Neural cell (in vitro differentiated cells): ENCODE measurements around the gene EHD4. TPM values are rescaled to one million over a fixed set of nuclear protein-coding genes. Genes with fewer than 3 reads are reported as not detected.

Experiments used
- H2AFZ ChIP-seq: fragments of 200-600, 300-800 bp; sonication (generic), shearing (Covaris generic); 2 replicates; pipeline ENCODE4 v1.6.0; 2014; ENCODE audit warnings: low read depth, mild to moderate bottlenecking, antibody characterized with exemption, low read length, moderate library complexity
- H3F3A ChIP-seq: fragments of 200-600 bp; shearing (Covaris generic); 2 replicates; pipeline ENCODE4 v1.6.1; 2016; ENCODE audit warnings: mild to moderate bottlenecking, moderate library complexity, mixed read lengths, antibody characterized with exemption, low read length; ENCODE audit not compliant: insufficient read depth, poor library complexity, severe bottlenecking
- H3K27ac ChIP-seq: fragments of 200-600, 300-800 bp; sonication (generic), shearing (Covaris generic); 2 replicates; pipeline ENCODE4 v1.5.1; 2014; ENCODE audit warnings: mild to moderate bottlenecking, low read length, moderate library complexity
- H3K27me3 ChIP-seq: fragments of 300-800, 200-600 bp; sonication (generic), shearing (Covaris generic); 2 replicates; pipeline ENCODE4 v1.6.0; 2014; ENCODE audit warnings: mild to moderate bottlenecking, low read depth, low read length, moderate library complexity; ENCODE audit not compliant: insufficient read depth
- H3K36me3 ChIP-seq: fragments of 300-800, 200-600 bp; sonication (generic), shearing (Covaris generic); 2 replicates; pipeline ENCODE4 v1.5.1; 2014; ENCODE audit warnings: mild to moderate bottlenecking, antibody characterized with exemption, low read length, moderate library complexity; ENCODE audit not compliant: insufficient read depth
- H3K4me2 ChIP-seq: fragments of 300-800, 200-600 bp; sonication (generic), shearing (Covaris generic); 2 replicates; pipeline ENCODE4 v1.6.0; 2014; ENCODE audit warnings: mild to moderate bottlenecking, low read length
- H3K4me3 ChIP-seq: fragments of 300-800, 200-600 bp; sonication (generic), shearing (Covaris generic); 2 replicates; pipeline ENCODE4 v1.5.1; 2014; ENCODE audit warnings: mild to moderate bottlenecking, low read length, moderate library complexity
- H3K79me2 ChIP-seq: fragments of 200-600 bp; shearing (Covaris generic); replicated peaks from 2 replicates; pipeline ENCODE4 v1.6.0; 2014; ENCODE audit warnings: mild to moderate bottlenecking, low read length, moderate library complexity; ENCODE audit not compliant: insufficient read depth
- H3K9ac ChIP-seq: fragments of 300-800, 200-600 bp; sonication (generic), shearing (Covaris generic); 2 replicates; pipeline ENCODE4 v1.6.1; 2016; ENCODE audit warnings: mild to moderate bottlenecking, low read length, mixed read lengths
- H3K9me2 ChIP-seq: fragments of 200-600 bp; shearing (Covaris generic); 2 replicates; pipeline ENCODE4 v1.6.1; 2016; ENCODE audit warnings: mild to moderate bottlenecking, low read length, mixed read lengths; ENCODE audit not compliant: insufficient read depth
- H3K9me3 ChIP-seq: fragments of 200-600, 300-800 bp; sonication (generic), shearing (Covaris generic); 2 replicates; pipeline ENCODE4 v1.6.1; 2016; ENCODE audit warnings: mild to moderate bottlenecking, mixed run types, low read length, moderate library complexity, mixed read lengths
- H4K20me1 ChIP-seq: fragments of 200-600 bp; shearing (Covaris generic); 2 replicates; pipeline ENCODE4 v1.6.1; 2016; ENCODE audit warnings: mild to moderate bottlenecking, mixed run types; ENCODE audit not compliant: insufficient read depth
- EP300 ChIP-seq: fragments of 450-650 bp; conservative IDR thresholded peaks from 2 replicates; pipeline ENCODE4 v1.6.1; 2014; ENCODE audit warnings: antibody characterized with exemption, mild to moderate bottlenecking, moderate library complexity; ENCODE audit not compliant: poor library complexity, severe bottlenecking
- EZH2 ChIP-seq: fragments of 200-600, 300-800 bp; shearing (Covaris generic), sonication (generic); IDR thresholded peaks from 2 replicates; pipeline ENCODE4 v1.6.1; 2014; ENCODE audit warnings: antibody characterized with exemption, low read length, borderline replicate concordance, mild to moderate bottlenecking; ENCODE audit not compliant: insufficient read depth, poor library complexity, severe bottlenecking
- MXI1 ChIP-seq: fragments of 450-650 bp; conservative IDR thresholded peaks from 2 replicates; pipeline ENCODE4 v1.6.1; 2014; ENCODE audit warnings: antibody characterized with exemption, mild to moderate bottlenecking; ENCODE audit not compliant: poor library complexity, severe bottlenecking
- POLR2AphosphoS5 ChIP-seq: IDR thresholded peaks from 2 replicates; pipeline ENCODE4 v1.6.1; 2012
- RAD21 ChIP-seq: fragments of 450-650 bp; conservative IDR thresholded peaks from 2 replicates; pipeline ENCODE4 v1.6.1; 2014; ENCODE audit warnings: antibody characterized with exemption, mild to moderate bottlenecking, moderate library complexity
- SMC3 ChIP-seq: fragments of 450-650 bp; conservative IDR thresholded peaks from 2 replicates; pipeline ENCODE4 v1.6.1; 2014; ENCODE audit warnings: antibody characterized with exemption, mild to moderate bottlenecking, moderate library complexity; ENCODE audit not compliant: poor library complexity
- TAF1 ChIP-seq: IDR thresholded peaks from 2 replicates; pipeline ENCODE4 v1.6.1; 2012; ENCODE audit warnings: low read depth
- polyA plus RNA-seq: library from polyadenylated mRNA; depleted of rRNA; stranded (reverse); fragments of >200 nt; gene quantifications from 2 replicates; pipeline ENCODE4 v1.2.3, GENCODE V29; 2014
- TF ChIP-seq, protein P1 (sequence below): IDR thresholded peaks from 2 replicates; pipeline ENCODE4 v1.6.1; 2012; ENCODE audit warnings: borderline replicate concordance
- TF ChIP-seq, protein P2 (sequence below): fragments of 450-650 bp; IDR thresholded peaks from 2 replicates; pipeline ENCODE4 v1.5.1; 2014; ENCODE audit warnings: antibody characterized with exemption, mild to moderate bottlenecking, moderate library complexity; ENCODE audit not compliant: poor library complexity, severe bottlenecking

The EHD4 gene
- polyA plus RNA-seq, 1 donor from 2014 or later: 0.09 TPM

DNA sequence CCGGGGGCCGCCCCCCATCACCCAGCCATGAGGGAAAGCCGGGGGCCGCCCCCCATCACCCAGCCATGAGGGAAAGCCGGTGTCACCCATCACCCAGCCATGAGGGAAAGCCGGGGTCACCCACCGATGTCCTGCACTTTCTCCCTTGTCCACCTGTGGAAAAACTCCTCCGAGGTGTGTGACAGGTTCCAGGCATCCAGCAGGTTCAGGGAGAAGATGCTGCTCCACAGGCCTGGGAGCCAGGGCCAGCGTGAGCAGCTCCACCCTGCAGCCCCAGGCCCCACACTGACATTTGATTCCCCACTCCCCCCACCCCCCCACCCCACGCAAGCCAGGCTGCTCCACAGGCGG is 15.5 kb upstream of the EHD4 start:
- H4K20me1 ChIP-seq: no peaks in the 10 kb centered on the region
- H3F3A ChIP-seq: no peaks in the 10 kb centered on the region
- no peaks in the 10 kb centered on the region for H3K79me2 ChIP-seq
- H3K36me3 ChIP-seq: no peaks in the 10 kb centered on the region
- no peak overlapping the region for H2AFZ ChIP-seq
- no peaks in the 10 kb centered on the region for H3K9me2 ChIP-seq
- no peak overlapping the region for H3K4me2 ChIP-seq
- TF ChIP-seq, protein P1, sequence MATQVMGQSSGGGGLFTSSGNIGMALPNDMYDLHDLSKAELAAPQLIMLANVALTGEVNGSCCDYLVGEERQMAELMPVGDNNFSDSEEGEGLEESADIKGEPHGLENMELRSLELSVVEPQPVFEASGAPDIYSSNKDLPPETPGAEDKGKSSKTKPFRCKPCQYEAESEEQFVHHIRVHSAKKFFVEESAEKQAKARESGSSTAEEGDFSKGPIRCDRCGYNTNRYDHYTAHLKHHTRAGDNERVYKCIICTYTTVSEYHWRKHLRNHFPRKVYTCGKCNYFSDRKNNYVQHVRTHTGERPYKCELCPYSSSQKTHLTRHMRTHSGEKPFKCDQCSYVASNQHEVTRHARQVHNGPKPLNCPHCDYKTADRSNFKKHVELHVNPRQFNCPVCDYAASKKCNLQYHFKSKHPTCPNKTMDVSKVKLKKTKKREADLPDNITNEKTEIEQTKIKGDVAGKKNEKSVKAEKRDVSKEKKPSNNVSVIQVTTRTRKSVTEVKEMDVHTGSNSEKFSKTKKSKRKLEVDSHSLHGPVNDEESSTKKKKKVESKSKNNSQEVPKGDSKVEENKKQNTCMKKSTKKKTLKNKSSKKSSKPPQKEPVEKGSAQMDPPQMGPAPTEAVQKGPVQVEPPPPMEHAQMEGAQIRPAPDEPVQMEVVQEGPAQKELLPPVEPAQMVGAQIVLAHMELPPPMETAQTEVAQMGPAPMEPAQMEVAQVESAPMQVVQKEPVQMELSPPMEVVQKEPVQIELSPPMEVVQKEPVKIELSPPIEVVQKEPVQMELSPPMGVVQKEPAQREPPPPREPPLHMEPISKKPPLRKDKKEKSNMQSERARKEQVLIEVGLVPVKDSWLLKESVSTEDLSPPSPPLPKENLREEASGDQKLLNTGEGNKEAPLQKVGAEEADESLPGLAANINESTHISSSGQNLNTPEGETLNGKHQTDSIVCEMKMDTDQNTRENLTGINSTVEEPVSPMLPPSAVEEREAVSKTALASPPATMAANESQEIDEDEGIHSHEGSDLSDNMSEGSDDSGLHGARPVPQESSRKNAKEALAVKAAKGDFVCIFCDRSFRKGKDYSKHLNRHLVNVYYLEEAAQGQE: no peak
- no peaks in the 10 kb centered on the region for H3K27me3 ChIP-seq
- H3K9me3 ChIP-seq: no peaks in the 10 kb centered on the region
- no peak overlapping the region for H3K4me3 ChIP-seq
- no peak overlapping the region for H3K27ac ChIP-seq
- no peak overlapping the region for H3K9ac ChIP-seq

DNA sequence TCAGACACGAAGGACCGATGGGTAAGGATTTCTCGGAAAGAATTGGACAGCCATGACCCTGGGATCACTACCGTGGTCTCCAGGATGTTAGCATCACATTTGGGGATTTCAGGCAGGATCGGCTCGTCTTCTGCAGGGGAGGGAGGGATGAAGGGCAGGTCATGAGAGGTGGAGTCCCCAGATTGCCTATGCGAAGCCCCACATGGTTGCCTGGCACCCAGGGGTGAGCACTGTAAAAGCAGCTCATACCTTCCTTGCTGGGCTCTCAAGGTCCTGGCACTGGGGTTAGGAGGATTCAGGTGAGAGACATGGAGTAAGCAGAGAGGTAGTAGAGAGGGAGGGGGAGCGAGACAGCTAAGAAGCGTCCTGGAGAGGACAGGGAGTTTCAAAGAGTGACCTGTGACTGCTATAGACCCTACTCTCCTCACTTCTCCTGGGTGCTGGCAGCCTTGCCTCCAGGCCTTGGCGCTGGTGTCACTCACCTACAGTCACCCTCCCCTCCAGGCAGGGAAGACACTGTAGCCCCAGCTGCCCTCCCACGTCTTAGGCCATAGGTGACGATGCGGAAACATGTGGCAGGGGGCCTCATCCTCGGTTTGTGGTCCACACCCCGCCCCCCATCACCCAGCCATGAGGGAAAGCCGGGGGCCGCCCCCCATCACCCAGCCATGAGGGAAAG is 15.0 kb upstream of the EHD4 start:
- Histone ChIP-seq H3K4me2 (no peak overlapping the region), H3K36me3 (no peaks in the 10 kb centered on the region), H3K9ac (no peak overlapping the region), H3K9me3 (no peaks in the 10 kb centered on the region), H3K79me2 (no peaks in the 10 kb centered on the region), H3K27me3 (no peaks in the 10 kb centered on the region), H3K9me2 (no peaks in the 10 kb centered on the region), H3K4me3 (no peak overlapping the region), H3F3A (no peaks in the 10 kb centered on the region), H3K27ac (no peak overlapping the region), H4K20me1 (no peaks in the 10 kb centered on the region), H2AFZ (no peak overlapping the region)
- TF ChIP-seq SMC3 (no peak), TAF1 (no peak), EZH2 (no peak), POLR2AphosphoS5 (no peak), RAD21 (no peak), MXI1 (no peak), EP300 (no peak)
- TF ChIP-seq, protein P2, sequence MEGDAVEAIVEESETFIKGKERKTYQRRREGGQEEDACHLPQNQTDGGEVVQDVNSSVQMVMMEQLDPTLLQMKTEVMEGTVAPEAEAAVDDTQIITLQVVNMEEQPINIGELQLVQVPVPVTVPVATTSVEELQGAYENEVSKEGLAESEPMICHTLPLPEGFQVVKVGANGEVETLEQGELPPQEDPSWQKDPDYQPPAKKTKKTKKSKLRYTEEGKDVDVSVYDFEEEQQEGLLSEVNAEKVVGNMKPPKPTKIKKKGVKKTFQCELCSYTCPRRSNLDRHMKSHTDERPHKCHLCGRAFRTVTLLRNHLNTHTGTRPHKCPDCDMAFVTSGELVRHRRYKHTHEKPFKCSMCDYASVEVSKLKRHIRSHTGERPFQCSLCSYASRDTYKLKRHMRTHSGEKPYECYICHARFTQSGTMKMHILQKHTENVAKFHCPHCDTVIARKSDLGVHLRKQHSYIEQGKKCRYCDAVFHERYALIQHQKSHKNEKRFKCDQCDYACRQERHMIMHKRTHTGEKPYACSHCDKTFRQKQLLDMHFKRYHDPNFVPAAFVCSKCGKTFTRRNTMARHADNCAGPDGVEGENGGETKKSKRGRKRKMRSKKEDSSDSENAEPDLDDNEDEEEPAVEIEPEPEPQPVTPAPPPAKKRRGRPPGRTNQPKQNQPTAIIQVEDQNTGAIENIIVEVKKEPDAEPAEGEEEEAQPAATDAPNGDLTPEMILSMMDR: no peak
- TF ChIP-seq, protein P1: no peak
